GM18858 (cell line): ENCODE data around the gene C8G.

Experiments used
- ATAC-seq: cut with Tn5 transposase; IDR thresholded peaks from one replicate; pipeline ENCODE4 v1.9.1; 2021; ENCODE audit not compliant: unreplicated experiment

The C8G gene

DNA sequence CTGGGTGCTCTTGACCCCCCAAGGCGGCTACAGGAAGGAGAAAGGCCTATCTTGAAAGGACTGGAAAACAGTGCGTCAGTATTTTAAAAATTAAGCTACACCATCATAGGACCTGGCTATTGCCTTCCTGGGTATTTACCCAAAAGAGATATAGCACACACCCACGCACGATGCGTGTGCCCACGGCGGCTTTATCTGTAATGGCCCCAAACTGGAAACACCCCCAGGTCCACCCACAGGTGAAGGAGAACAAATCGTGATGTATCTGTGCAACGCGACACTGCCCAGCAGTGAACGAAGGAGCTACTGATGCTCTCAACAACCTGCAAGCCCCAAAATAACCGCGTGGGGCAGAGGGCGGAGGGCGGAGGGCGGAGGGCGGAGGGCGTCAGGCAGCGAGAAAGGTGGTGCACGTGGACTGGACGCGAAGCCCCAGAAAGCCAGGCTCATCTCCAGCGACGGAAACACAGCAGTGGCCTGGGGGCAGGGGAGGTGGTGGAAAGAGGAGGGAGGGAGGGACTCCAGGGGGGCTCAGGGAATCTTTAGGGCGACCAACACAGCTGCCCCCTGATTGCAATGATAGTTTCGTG lies 19.9 kb downstream of the C8G start:
- no peak for ATAC-seq

DNA sequence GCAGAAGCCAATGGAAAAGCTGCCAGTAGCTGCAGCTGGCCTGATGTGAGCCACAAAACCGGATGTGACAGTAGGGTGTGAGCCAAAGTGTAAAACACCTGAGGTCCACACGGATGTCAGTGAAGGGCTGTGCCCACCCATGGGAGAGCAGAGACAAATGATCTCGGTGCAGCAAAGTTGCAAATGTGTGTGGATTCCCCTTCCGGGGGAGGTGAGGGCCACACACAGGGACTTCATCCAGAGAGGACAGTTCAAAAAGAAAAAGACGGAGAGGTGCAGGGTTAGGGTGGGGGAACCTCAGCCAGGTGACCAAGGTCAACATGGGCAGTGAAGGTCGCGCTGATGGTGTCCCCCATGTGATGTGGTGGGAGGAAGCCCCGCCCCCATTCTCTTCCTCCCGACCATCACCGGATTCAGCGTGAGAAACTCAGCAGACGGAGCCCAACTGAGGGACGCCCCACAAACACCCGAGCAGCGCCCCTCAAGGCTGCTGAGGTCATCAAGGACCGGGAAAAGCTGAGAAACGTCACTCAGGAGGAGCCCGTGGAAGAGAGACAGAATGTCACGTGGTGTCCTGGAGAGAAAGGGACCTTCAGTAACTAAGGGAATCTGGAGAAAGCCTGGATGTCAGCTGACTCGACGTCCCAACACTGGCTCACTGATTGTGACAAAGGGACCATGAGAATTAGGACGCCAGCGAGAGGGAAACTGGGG lies 20.9 kb downstream of the C8G start:
- ATAC-seq = no peak

DNA sequence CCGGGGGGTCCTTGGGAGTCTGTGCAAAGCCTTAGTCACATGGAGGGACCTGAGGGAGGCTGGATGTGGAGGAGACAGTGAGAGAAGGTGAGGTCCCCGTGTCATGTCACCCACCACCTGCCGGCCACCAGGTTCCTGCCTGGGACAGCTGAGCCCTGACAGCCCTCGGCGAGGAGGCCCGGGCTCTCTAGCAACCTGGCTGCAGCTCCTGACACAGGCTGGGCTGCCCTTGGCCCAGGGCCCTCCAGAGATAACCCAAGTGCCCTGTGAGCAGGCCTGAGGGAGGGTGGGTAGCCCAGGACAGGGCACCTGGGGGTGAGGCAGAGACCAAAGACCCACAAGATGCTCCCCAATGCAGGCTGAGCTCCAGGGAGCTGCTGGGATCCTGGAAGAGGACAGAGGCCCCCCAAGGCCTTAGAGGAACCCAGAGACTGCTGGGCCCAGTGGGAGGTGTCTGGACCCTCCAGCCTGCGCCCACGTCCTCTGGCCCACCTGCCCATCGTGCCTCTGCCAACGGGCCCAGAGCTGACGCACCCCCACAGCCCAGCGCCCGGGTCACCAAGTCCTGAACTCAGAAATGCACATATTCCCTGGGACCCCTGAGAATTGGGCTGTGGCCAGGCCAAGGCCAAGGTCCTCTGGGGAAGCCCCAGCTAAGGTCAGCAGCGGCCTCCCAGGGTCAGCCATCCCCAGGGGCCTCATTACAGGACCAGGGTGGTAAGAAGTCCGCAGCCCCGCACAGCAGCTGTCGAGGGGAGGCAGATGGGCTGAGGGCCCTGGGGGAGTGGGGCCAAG lies 23.5 kb downstream of the C8G start:
- ATAC-seq = no peak

DNA sequence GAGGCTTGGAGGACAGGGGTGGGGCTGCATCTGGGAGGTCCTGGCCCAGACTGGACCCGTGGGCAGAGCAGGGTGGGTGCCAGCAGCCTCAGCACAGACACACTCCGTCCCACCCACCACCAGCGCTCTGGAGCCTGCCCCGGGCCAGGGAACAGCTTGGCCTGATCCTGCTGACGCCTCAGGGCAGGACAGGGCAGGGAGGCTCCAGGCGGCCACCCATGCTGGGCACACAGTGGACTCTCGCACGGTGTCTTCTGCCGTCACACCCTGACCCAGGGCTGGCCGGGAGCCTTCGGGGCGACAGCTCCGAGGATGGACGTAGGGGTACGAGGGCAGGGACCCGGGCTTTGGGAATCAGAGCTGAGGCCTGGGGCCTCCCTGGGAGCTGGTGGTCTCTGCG lies 24.1 kb downstream of the C8G start:
- no peak for ATAC-seq

DNA sequence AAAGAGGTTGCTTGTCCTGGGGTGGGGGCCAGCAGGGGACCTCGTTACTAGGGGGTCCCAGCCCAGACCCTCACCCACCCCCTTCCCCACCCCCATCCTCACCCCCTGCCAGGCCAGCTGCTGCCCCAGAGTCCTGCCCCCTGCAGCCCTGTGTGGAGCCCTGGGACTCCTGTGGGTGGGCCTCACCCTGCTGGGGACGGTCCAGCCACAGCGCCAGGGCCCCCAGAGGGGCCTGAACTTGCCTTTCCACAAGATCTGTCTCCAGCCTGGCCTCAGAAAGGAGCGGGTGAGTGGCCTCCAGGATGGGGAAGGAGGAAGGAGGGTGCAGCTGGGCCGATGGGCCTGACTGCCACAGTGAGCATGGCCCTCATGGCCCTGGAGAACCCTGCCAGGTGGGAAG lies 24.7 kb downstream of the C8G start:
- no peak for ATAC-seq

DNA sequence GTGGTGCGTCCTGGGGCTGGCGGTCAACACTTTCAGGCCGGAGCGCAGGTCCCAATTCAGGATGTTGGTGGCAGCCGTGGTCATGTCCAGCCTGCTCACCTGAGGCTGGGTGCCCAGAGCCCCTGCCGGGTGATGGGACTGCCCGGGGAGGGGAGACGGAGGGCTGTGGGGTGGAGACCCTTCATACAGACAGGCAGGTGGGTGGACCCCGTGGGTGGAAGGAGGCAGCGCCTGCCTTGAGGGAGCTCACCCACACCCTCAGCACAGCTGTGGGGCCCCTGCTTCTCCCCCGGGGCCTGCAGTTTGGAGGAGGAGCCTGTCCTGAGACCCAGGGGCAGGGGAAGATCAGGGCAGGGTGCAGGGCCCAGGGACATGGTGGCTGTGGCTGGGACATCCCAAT lies 25.3 kb downstream of the C8G start:
- no peak for ATAC-seq

DNA sequence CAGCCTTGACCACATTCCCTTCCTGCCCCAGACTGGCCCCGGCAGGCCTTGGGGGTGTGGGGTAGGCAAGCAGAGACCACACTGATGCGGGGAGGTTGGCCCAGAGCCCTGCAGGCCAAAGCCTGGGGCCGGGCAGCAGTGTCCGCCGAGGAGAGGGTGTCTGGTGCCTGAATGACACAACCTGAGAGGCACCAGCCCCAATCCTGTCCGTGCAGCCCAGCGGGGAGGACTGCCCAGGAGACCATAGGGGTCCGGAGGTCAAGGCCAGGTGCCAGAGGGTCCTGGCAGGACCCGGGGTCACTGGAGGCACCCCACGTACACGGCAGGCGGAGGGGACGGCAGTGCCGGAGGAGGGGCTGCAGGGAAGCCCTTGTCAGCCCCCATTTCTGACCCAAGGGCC lies 26.7 kb downstream of the C8G start:
- ATAC-seq = no peak

DNA sequence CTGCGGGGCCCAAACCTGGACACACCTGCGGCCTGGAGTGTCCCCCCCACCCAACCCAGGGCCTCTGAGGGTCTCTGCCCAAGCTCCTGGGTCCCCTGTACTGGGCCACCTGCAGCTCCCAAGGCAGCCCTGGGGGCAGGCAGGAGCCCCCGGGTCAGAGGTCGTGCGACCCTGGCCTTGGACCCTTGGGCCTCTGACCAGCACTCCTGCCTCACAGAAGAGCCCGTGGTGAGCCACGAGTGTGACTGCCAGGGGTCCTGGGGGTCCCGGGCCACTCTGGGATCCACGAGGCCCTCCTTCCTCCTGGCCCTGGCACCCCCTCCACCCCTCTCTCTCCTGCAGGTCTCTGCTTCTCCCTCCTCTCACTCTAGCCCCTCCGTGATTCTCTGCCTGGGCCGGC lies 27.3 kb downstream of the C8G start:
- ATAC-seq = no peak

DNA sequence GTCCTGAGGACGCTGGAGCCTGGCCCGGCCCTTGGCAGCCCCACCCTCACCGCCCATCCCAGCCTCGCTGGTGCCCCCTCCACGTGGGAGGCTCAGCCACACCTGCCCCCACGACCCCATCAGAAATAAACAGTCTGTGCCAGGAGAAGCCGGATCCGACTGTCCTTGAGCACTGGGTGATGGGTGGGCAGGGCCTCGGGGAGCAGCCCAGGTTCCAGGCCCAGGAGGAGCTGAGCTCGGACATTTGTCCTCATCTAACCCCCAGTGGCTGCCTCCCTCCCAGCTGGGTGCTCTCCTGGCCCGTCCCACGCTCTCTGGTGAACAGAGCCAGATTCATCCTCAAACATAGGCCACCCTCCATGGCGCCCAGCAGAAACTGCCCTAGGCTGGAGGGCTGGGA lies 27.7 kb downstream of the C8G start:
- ATAC-seq = no peak

DNA sequence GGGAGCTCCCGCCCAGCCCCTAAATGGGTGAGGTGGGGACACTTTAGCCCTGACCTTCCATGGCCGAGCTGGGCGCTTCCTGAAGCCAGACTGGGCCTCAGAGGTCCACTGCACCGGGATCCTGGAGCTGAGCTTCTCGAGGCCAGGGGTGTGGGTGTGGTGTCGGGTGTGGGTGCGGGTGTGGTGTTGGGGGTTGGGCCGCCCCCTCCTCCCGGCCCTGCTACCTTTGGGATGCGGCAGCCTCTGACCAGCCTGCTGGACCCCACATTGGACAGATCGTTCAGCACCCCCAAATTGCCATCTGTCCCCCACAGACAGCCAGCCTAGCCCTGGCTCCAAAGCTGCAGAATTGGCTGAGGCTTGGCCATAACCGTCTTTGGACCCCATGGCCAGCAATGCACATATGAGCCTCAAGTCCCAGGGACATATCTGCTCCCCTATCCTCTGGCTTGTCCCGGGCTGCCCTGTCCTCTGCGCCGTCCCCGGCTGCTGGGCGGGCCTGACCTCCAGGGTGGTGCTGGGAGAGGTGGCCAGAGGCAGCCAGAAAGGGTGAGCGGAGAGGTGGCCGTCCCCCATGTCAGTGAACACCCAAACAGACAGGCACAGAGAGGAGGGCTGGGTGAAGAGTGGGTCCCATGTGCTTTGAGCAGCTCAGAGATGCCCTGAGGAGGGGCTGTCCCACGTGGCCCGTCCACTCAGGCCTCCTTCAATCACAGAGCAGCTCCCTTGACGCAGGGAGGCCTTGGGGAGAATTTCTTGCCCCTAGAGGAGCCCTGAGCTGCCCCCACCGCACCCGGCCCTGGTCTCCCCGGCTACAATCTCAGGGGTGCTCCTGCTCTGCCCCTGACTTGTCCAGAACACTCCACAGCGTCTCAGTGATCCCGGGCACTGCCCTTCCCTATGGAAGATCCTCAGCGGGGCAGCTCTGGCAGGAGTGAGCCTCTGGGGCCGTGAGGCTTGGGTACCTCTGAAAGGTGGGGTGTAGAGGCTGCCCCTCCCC lies 28.9 kb downstream of the C8G start:
- ATAC-seq = no peak

DNA sequence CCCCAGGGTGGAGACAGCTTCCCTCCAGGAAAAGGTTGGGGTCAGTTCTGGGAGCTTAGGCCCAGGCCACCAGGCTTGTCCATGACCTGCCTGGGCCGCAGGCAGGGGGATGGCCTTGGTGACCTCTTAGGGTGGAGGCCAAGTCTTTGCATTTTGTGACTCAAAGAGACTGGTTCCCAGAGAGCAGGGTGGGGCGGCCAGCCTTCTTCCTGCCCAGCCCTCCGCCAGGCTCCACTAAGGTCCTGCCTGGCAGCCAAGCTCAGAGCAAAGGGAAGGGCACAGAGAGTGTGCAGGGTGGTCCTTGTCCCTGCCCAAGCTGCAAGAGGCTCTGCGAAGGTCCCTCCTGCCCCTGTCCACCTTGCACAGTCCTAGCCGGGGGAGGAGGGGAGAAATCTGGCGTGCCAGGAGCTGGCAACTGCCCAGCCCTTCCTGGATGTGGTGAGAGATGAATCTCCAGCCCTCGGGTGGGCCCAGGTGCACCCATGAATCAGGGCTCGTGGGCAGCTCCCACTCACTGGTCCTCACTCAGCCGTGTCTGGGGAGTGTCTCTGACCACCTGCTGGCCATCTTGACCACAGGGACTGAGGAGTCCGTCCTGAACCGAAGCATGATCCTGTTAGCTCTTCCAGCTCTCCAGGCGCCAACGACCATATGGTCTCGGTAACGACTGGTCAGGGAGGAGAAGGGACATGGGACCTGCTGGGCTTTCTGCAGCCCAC lies 29.9 kb downstream of the C8G start:
- no peak for ATAC-seq

DNA sequence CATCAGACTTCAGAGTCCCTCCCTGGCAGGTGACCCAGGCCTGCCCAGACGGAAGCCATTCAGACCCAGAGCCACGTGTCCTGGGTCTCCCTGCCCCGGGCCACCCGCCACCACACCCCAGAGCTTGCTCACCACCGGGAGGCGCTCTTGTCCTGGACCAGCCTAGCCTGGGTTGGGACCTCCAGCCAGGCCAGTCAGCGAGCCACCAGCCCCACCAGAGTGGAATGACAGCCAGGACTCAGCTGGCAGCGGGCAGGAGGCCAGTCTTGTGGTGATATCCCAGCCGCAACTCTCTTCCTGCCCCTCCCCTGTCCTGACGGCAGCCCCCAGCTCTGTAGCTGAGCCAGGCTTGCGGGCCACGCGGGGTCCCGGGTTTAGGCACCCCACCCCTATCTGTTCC lies 30.6 kb downstream of the C8G start:
- ATAC-seq = no peak

DNA sequence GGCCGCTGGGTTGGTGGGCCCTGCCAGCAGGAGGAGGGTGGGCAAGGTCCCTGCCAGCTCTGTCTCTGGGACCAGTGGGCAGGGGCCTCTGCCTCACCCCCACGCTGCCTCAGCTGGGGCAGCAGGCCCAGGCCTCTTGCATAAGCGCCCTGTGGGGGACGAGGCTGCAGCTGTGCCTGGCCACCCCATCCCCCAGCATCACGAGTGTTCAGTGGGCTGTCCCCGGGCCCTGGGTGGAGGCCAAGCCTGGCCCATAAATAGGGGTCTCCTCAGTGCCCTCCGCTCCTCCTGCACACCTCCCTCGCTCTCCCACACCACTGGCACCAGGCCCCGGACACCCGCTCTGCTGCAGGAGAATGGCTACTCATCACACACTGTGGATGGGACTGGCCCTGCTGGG lies 32.2 kb downstream of the C8G start, which contains the start of gene PTGDS:
PTGDS (plus strand) TSS at position 282 of the 400 bp plus-strand sequence; CDS start at position 357, 75 bp downstream.
- ATAC-seq = no peak

DNA sequence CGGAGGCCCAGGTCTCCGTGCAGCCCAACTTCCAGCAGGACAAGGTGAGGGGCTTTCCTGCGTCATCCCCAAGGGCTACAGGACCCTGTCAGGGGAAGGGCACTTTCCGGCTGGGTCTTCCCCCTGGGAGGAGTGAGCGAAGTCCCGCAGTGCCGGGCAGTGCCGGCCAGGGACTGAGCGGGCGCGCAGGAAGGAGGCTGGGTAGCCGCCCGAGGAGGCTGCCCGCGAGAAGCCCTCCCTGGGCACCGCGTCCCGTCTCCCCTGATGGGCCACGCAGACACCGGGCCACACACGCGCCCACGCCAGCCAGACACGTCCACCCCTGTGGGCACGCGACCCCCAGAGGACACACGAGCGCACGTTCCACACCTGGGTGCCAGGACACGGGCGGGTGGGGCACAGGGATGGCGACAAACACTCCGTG lies 32.6 kb downstream of the C8G start:
- ATAC-seq = no peak

DNA sequence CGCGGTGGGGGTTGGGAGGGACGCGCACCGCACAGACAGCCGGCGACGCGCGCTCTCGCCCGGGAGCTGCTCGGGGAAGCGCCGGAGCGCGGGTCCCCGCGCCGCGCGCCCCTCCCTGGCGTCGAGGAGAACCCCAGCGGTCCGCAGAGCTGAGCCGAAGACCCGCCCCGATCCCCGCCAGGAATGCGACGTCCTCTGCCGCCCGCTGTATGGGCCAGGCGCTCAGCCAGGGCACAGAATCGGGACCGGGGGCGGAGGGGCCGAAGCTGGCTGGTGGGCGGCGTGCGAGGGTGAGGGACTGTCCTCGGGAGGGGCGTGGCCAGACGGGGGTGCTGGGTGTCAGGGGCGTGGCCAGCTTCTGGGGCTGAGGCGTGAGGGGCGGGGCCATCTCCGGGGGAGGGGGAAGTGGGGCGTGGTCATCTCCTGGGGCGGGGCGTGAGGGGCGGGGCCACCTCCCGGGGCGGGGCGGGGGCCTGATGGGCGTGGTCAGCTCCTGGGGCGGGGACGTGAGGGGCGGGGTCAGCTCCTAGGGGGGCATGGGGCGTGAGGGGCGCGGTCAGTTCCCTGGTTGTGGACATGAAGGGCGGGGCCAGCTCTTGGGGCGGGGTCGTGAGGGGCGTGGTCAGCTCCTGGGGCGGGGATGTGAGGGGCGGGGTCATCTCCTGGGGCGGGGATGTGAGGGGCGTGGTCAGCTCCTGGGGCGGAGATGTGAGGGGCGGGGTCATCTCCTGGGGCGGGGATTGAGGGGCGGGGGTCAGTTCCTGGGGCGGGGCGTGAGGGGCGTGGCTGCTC lies 33.2 kb downstream of the C8G start:
- no peak for ATAC-seq

DNA sequence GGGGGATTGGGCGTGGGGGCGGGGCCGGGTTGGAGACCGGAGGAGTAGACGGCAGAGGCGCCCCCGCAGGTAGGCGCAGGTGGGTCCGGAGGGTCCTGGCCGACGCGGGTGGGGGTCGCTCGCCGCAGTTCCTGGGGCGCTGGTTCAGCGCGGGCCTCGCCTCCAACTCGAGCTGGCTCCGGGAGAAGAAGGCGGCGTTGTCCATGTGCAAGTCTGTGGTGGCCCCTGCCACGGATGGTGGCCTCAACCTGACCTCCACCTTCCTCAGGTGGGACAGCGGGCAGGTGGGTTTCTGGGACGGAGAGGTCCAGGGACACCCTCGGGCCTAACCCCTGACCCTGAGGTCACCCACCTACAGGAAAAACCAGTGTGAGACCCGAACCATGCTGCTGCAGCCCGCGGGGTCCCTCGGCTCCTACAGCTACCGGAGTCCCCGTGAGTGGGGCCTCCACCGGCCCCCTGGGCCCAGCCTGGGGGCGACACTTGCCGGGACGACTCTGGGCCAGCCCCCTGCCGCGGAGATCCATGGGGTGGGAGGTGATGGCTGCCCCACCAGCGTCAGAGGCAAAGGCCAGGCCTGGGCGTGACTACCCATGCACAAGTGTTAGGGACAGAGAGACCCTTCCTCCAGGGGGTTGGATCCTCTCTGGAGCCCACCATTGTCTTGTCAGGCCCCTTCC lies 34.0 kb downstream of the C8G start:
- ATAC-seq = no peak

DNA sequence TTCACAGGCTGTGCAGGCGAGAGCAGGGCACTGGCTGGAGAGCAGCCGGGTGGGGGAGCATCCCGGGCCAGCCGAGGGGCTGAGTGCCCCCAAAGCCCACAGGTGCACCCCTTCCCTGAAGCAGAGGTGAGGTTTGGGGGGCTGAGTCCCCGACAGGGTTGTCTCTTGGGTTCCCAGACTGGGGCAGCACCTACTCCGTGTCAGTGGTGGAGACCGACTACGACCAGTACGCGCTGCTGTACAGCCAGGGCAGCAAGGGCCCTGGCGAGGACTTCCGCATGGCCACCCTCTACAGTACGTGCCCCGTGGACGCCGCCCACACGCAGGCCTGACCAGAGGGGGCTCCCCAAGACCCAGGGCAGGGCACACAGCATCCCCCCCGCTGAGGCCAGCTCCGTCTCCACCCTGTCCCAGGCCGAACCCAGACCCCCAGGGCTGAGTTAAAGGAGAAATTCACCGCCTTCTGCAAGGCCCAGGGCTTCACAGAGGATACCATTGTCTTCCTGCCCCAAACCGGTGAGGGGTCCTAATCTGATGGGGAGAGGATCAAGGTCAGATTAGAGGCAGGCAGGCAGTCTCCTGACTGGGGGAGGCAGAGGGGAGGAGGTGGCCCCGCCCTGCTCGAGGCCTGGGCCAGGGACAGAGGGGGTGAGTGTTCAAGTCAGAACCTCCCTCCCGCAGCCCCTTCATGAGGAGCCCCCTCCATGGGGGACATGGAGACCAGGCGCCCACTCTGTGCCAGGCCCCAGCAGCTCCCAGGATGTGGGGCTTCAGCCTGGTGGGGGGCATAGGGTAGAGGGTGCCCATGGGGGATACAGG lies 34.9 kb downstream of the C8G start:
- no peak for ATAC-seq
